ENCODE measurements around the gene DRC3.

The DRC3 gene

DNA sequence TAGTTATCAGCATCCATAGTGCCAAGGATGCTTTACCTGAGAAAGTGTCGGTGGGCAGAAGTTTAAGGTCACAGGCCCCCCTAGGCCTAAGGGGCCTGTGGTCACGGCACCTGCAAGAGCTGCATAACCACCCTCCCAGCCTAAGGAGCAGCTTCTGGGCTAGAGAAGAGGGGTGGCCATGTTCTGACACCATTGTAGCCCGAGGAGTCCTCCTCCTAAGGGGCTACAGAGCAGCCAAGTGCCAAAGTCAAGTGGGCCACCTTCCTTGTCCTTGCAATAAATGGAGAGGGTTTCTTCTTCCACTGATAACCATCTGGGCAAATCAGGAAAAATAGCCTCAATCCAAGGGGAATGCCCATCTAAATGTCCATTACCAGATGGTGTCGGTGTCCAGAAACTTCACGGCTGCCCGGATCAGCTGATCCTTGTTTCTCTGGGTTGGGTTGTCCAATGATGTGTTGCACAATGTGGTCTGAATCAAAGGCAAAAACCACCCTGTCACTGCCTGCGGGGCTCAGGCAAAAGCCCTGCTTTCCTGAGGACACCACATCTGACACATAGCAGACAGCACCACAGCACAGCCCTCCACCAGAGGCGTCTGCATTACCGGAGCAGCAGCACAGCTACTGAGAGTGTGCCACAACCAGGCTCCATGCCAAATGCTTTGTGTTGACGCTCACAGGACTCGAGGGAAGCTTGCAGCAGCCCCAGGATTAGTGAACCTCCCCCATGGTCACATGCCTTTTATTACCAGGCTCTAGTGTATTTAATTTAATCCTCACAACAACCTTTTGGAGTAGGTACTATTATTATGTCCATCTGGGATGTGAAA lies 53.5 kb downstream of the DRC3 start:
- DNase-seq = peak; percentile 84

- no peak for DNase-seq
Measured at GRCh38 chr17:18027280-18027679, 54.6 kb downstream of the DRC3 start.

DNA sequence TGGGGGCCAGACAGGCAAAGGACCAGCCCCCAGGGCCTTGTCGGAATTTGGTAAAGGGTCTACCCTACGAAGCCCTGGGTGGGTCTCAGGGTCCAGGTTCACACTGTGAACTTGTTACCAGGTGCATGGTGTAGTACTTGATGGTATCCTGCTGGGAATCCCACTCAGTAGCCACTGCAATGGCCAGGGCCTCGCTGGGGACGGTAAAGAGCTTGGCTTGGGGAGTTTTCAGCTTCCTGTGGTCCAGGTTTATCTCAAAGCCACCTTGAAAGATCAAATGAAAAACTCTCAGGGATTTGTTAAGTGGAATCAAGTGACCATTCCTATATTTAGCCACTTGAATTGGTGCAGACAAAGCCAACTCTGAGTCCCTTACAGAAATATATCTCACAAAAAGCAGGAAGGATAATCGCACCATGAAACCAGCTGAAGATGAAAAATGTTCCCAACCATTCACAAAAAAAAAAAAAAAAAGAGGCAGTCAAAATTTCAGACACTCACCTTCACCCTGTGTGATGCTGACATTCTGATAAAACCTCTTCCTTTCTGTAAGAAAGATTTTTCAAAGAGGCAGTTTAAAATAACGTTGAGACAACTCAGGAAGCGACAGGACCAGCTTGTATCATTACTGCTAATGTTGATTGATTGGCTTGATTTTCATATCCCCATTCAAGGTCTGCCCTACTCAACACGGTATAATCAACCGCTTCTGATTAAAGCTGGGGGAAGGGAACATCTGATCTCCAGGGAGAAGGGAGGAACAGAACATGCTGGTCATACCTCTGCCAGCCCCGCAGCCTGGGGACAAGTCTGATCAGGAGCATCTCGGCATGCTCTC lies 55.7 kb downstream of the DRC3 start:
- DNase-seq = peak; percentile 76

- DNase-seq = peak; percentile 76
Measured at GRCh38 chr17:18028952-18029540, 56.4 kb downstream of the DRC3 start.

DNA sequence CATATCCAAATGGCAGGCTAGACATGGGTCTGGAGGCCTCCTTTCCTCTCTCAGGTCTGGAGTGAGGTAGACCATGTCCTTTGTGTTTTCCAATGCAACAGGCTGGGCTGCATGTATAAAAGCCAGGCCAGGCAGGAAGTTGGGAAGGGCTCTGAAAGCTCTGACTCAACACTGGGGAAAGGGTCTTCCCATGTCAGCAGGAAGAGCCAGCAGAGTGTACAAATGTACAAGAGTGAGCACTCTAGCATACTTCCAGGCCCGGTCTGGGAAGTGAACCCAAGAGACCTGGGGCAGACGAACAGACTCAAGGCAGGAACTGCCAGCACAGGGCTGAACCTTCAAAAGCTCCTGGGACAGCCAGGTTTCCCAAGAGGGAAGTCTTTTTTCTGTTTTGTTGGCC lies 59.3 kb downstream of the DRC3 start:
- no peak for DNase-seq

DNA sequence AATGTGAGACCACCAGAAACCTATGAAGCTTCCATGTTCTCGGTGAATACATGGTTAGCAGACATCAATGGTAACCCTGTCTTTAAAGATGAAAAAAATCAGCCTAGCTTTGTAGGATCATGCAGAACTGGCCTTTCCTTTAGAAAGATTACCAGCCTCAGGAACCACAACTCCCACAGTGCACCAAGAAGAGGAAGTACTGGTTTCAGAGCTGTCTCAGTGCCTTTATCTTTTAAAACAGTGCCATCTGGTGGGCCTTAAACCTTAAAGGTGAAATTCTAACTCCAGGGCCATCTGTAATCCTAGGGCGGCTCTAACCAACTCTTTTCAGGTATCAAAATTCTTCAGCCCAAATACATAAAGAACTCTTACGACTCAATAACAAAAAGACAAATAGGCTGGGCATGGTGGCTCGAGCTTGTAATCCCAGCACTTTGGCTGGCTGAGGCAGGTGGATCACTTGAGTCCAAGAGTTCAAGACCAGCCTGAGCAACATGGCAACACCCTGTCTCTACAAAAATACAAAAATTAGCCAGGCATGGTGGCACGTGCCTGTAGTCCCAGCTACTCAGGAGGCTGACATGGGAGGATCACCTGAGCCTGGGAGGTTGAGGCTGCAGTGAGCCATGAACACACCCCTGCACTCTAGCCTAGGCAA lies 60.9 kb downstream of the DRC3 start:
- peak; percentile 50 for DNase-seq

DNA sequence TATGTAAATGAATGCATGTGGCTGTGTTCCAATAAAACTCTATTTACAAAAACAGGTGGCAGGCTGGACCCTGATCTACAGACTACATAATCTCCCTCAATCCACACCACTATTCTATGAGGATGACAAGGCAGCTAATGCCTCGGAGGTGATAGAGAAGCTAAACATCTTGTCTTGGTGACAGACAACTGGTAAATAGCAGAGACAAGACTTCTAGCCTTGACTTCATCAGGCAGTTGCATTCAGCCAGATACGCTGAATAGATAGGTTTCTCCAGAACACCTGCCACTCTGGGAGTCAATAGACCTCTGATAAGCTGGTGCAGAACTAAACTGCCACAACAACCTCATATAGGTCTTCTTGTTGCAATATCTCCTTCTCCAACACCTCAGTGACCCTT lies 63.0 kb downstream of the DRC3 start:
- DNase-seq = no peak

GRCh38 chr17:18037486-18037885 lies 64.8 kb downstream of the DRC3 start:
- DNase-seq = no peak

DNA sequence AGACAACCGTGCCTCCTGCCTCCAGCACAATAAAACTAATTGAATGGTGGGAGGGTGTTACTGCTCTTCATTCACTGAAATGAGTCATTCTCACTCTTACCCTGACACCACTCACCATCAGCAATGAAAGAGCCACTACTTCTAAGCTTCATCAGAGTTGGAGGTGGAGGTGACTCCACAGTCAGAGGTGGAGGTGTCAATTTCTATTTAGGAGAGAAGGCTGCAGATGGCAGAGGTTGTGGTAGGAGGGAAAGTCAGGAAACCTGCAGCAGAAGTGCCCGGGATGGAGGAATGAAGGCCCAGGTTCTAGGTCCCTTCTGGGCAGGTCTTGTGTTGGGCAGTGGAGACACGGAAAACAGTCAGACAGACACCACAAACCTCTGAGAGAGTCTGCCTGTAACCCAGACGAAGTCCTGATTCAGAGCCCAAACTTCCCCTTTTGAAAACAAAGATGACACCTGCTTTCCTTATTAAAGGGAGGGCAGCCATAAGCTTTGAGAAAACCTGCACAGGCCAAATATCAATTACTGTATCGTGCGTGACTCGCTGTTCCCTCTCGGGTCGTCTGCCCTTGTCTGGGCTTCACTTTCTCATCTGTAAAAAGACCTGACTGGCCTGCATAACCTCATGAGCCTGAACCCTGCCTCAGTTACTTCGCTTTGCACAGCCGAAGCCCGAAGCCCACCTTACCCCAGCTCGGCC lies 65.6 kb downstream of the DRC3 start:
- no peak for DNase-seq

DNA sequence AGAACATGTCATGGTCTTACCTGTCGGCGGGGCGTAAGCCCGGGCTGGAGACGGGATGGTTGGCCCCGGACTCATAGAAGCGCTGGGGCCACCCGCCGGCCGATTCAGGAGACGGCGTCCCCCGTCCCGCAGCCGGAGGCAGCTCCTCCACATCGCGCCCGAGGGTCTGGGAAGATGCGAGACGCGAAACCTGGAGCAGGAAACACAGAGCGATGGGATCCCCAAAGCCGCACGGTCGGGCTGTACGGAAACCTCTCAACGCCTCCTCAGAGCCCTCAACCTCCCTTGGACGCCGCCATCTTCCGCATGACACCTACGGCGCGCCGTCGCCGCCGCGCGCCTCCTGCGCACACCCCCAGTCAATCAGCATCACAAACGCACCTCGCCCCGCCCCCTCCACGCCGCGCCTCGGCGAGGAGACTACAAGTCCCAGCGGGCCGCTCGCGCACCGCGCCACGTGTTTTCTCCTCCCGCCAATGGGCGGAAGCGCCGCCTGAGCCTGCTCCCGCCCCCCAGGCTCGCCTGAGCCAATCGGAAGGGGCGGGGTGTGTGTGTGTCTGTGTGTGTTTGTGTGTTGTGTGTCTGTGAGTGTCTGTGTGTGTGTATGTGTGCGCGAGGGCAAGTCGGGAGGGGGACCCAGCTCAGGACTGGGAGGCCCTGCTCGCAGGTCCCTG lies 66.3 kb downstream of the DRC3 start, which contains the start of the genes ATPAF2 and GID4:
ATPAF2 (minus strand) TSS at position 308 of the 674 bp plus-strand sequence; CDS start at position 153, 155 bp downstream.
GID4 (plus strand) TSS at position 548 of the 674 bp plus-strand sequence; CDS start at position 605, 57 bp downstream.
- peak; percentile 96 for DNase-seq

DNA sequence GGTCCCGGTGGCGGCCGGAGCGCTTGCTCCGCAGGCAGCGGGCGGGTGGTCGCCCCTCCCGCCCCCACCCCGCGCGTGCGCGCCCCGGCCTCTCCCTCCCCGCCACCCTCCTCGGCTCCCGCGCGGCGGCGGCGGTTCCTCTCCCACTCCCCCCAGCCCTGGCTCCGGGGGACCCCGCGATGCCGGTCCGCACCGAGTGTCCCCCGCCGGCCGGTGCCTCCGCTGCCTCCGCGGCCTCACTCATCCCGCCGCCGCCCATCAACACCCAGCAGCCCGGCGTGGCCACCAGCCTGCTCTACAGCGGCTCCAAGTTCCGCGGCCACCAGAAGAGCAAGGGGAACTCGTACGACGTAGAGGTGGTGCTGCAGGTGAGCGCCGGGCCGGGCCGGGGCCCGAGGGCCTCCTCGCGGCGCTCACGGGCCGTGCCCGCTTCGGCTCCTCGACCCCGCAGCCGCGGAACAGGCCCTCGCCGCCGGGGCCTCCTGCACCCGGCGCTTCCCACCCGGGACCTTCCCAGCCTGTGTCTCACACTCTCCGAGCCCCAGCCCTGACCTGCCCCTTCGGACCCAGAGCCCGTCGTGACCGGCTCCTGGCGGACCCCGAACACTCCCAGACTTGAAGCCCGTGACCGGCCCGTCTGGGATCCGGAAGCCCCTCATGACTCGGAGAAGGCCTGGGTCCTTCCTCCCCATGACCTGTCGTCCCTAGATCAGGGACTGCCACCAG lies 67.0 kb downstream of the DRC3 start:
- DNase-seq = no peak

DNA sequence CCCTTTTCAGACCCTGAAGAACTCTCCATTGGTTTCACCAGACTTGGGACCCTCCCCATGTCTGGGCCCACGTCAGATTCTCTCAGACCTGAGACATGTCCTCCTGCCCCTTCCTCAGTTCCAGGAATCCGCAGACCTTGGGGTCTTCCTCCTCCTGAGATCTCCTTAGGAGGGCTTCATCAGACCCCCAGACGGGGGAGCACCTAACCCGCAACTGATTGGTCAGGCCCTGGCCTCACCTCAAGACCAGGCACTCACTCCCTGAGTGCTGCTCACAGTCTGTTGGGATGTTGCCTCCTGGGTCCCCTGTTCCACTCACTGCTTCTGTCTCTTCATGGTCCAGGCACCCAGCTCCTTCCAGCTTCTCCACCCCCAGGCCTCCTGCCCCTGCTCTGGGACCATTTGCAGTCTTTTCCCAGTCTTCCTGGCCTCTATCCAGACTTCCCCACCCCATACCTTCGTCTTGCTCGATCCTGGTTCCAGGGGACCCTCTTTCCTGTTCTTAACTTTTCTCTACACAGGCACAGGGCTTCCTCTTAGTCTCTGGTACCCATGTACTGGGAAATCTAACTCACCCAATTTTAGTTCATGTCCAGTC lies 67.7 kb downstream of the DRC3 start:
- no peak for DNase-seq

- no peak for DNase-seq
Measured at GRCh38 chr17:18041776-18042175, 69.1 kb downstream of the DRC3 start.

- DNase-seq = no peak
Measured at GRCh38 chr17:18042983-18043382, 70.3 kb downstream of the DRC3 start.

DNA sequence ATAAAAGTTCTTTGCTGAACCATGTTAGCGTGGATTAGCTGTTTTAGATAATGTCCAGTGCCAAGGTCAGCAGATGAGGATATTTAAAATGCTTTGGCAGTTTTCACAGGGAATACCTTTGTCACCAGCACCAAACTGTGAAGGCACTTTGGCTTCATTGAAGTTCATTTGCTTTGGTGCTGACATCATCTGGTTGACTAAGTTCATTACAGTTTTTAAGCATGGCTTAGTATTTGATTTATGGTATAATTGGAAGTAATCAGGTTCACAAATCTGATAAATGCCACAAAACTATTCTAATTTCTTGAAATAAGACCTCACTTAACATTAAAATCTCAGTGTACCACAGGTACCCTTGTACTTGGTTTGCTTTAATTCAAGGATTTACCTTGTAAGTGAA lies 70.8 kb downstream of the DRC3 start:
- DNase-seq = no peak

DNA sequence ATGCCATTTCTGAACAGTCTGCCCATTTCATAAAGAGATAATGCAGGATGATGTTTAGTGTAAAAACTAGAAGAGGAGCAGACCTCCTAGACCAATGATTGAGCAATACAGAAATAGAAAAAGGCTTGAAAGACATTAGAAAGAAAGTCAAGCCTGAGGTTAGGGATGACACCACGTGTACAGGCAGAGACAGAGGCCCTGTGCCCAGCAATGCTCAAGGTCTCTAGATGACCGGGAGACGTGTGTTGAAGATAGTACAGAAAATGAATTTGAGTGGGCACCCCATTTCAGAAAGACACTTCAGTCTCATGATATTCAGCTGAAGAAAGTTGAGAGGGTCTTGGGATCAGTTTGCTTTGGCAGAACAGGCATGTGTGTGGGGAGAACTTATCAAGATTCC lies 71.9 kb downstream of the DRC3 start:
- no peak for DNase-seq

DNA sequence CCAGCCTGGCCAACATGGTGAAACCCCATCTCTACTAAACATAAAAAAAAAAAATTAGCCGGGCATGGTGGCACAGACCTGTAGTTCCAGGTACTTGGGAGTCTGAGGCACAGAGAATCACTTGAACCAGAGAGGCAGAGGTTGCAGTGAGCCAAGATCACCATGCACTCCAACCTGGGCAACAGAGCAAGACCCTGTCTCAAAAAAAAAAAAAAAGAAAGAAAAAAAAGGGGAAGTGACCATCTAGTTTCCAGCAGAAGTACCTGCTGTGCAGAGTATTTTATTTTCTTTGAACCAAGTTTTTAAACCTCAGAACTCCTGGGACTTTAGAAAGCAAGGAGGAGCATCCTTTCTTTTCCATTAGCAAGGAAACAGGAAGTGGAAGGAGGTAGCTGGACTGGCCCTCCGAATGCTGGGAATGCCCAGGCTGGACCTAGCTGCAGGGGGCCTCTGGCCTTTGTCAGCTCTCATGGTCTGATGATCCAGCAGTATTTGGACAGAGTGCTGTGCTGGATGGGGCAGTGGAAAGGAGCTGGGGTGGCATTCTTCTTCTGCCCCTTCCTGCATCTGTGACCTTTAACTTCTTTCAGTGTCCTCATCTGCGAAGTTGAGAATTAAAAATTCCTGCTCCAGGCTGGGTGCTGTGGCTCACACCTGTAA lies 73.2 kb downstream of the DRC3 start:
- no peak for DNase-seq

GRCh38 chr17:18055597-18055996 lies 82.9 kb downstream of the DRC3 start:
- DNase-seq = no peak

GRCh38 chr17:18056214-18056613 lies 83.6 kb downstream of the DRC3 start:
- DNase-seq = no peak

DNA sequence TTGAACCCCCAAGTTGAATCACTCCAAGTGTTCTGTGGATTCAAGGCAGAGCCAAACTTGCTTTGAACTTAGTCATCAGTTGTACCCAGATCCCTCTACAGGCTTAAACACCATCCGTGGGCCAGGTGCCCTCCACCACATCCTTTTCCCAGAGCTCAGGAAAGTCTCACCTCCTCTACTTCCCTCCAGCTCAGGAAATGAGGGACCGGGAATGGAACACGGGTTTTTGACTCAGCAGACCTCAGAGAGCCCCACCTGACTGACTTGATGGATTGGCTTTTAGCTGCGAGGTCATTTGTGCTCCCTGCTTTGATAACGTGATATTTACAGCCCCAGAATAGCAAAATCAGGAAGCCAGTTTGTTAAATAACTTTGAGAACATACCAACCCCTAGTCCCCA lies 86.6 kb downstream of the DRC3 start:
- DNase-seq = no peak
